Measurements from ENCODE around the gene DOCK2.

Gene DOCK2

GRCh38 chr5:169970911-169971765, 334.1 kb downstream of the DOCK2 start:
- DNase-seq (no peak), ATAC-seq (ENCODE audit: insufficient read depth, low read depth) (no peak)
- Histone ChIP-seq H3K9me3 (ENCODE audit: insufficient read depth, low read length, severe bottlenecking) (no peaks in the 10 kb centered on the region), H3K4me2 (ENCODE audit: insufficient read depth, low read length) (no peak overlapping the region), H3K4me1 (ENCODE audit: insufficient read depth, low read length) (no peaks in the 10 kb centered on the region), H3K9ac (ENCODE audit: low read depth, low read length) (no peak overlapping the region), H3K79me2 (ENCODE audit: insufficient read depth, low read length) (no peaks in the 10 kb centered on the region), H4K20me1 (ENCODE audit: insufficient read depth, low read length) (no peaks in the 10 kb centered on the region), H2AFZ (ENCODE audit: low read depth, low read length) (no peak overlapping the region), H3K36me3 (ENCODE audit: insufficient read depth, low read length) (peaks cover 9% of the 10 kb centered on the region; the same call in 1 of the 2 replicates), H3K4me3 (ENCODE audit: low read depth in 1 of 2, low read length in 2 of 2) (no peak overlapping the region), H3K27me3 (ENCODE audit: insufficient read depth, low read length, poor library complexity) (no peaks in the 10 kb centered on the region), H3K27ac (ENCODE audit: low read length) (no peak overlapping the region)
- TF ChIP-seq, protein P1, sequence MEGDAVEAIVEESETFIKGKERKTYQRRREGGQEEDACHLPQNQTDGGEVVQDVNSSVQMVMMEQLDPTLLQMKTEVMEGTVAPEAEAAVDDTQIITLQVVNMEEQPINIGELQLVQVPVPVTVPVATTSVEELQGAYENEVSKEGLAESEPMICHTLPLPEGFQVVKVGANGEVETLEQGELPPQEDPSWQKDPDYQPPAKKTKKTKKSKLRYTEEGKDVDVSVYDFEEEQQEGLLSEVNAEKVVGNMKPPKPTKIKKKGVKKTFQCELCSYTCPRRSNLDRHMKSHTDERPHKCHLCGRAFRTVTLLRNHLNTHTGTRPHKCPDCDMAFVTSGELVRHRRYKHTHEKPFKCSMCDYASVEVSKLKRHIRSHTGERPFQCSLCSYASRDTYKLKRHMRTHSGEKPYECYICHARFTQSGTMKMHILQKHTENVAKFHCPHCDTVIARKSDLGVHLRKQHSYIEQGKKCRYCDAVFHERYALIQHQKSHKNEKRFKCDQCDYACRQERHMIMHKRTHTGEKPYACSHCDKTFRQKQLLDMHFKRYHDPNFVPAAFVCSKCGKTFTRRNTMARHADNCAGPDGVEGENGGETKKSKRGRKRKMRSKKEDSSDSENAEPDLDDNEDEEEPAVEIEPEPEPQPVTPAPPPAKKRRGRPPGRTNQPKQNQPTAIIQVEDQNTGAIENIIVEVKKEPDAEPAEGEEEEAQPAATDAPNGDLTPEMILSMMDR (IDR thresholded peaks at IDR 0.05; ENCODE audit: borderline replicate concordance, extremely low read depth, low read length, poor library complexity, severe bottlenecking) = no peak
- TF ChIP-seq EZH2 (IDR thresholded peaks at IDR 0.05; ENCODE audit: borderline replicate concordance, low read depth, low read length, severe bottlenecking) = no peak

DNA sequence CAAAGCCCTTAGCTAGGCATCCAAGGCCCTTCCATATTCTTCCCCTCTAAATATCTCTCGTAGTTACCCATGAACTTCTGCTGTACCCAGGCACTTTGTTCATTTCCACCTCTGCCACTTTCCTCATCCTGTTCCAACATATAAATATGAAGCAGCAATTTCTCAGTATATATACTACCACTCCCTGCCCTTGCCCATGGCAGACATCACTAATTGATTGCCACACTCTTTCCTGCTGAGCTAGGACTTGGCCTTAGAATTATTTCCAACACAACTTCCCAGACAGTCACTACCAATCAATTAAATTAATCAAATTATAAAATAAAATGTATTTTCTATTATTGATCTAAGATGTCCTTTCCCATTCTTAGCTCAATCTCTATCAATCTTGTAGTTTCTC, 334.7 kb downstream of the DOCK2 start:
- DNase-seq (no peak), ATAC-seq (ENCODE audit: insufficient read depth, low read depth) (no peak)
- Histone ChIP-seq H3K4me3 (ENCODE audit: low read depth in 1 of 2, low read length in 2 of 2) (no peak overlapping the region), H3K27ac (ENCODE audit: low read length) (no peak overlapping the region), H3K4me1 (ENCODE audit: insufficient read depth, low read length) (no peaks in the 10 kb centered on the region), H3K79me2 (ENCODE audit: insufficient read depth, low read length) (no peaks in the 10 kb centered on the region), H3K9me3 (ENCODE audit: insufficient read depth, low read length, severe bottlenecking) (no peaks in the 10 kb centered on the region), H2AFZ (ENCODE audit: low read depth, low read length) (no peak overlapping the region), H4K20me1 (ENCODE audit: insufficient read depth, low read length) (no peaks in the 10 kb centered on the region), H3K4me2 (ENCODE audit: insufficient read depth, low read length) (no peak overlapping the region), H3K9ac (ENCODE audit: low read depth, low read length) (no peak overlapping the region), H3K36me3 (ENCODE audit: insufficient read depth, low read length) (peaks cover 6% of the 10 kb centered on the region; the same call in 1 of the 2 replicates), H3K27me3 (ENCODE audit: insufficient read depth, low read length, poor library complexity) (no peaks in the 10 kb centered on the region)
- TF ChIP-seq, protein P1 (IDR thresholded peaks at IDR 0.05; ENCODE audit: borderline replicate concordance, extremely low read depth, low read length, poor library complexity, severe bottlenecking) = no peak
- TF ChIP-seq EZH2 (IDR thresholded peaks at IDR 0.05; ENCODE audit: borderline replicate concordance, low read depth, low read length, severe bottlenecking) = no peak

DNA sequence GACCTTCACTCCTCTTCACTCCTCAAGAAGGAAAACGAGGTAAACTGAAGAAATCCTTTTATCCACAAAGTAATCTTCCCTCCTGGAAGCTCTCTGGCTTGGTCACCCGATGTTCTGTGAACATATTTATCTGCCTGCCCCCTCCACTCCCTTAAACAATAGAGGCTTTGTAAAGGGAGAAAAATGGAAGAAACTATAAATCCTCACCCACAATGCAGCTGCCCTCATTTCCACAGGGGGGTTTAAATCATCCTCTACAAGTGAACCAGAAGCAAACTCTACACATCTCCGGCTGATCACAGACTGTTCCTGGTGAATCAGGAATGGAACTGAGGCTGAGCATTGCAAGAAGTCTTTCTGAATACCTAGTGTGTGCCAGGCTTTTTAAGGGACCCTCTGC, 336.0 kb downstream of the DOCK2 start:
- Histone ChIP-seq H3K4me1 (ENCODE audit: insufficient read depth, low read length) (no peaks in the 10 kb centered on the region), H4K20me1 (ENCODE audit: insufficient read depth, low read length) (no peaks in the 10 kb centered on the region), H3K79me2 (ENCODE audit: insufficient read depth, low read length) (no peaks in the 10 kb centered on the region), H2AFZ (ENCODE audit: low read depth, low read length) (no peak overlapping the region), H3K27me3 (ENCODE audit: insufficient read depth, low read length, poor library complexity) (no peaks in the 10 kb centered on the region), H3K36me3 (ENCODE audit: insufficient read depth, low read length) (peaks cover 6% of the 10 kb centered on the region; the same call in 1 of the 2 replicates), H3K9ac (ENCODE audit: low read depth, low read length) (no peak overlapping the region), H3K4me2 (ENCODE audit: insufficient read depth, low read length) (no peak overlapping the region), H3K9me3 (ENCODE audit: insufficient read depth, low read length, severe bottlenecking) (no peaks in the 10 kb centered on the region), H3K27ac (ENCODE audit: low read length) (no peak overlapping the region), H3K4me3 (ENCODE audit: low read depth in 1 of 2, low read length in 2 of 2) (no peak overlapping the region)
- no peak for ATAC-seq (ENCODE audit: insufficient read depth, low read depth)
- TF ChIP-seq EZH2 (IDR thresholded peaks at IDR 0.05; ENCODE audit: borderline replicate concordance, low read depth, low read length, severe bottlenecking) = no peak
- DNase-seq = no peak

DNA sequence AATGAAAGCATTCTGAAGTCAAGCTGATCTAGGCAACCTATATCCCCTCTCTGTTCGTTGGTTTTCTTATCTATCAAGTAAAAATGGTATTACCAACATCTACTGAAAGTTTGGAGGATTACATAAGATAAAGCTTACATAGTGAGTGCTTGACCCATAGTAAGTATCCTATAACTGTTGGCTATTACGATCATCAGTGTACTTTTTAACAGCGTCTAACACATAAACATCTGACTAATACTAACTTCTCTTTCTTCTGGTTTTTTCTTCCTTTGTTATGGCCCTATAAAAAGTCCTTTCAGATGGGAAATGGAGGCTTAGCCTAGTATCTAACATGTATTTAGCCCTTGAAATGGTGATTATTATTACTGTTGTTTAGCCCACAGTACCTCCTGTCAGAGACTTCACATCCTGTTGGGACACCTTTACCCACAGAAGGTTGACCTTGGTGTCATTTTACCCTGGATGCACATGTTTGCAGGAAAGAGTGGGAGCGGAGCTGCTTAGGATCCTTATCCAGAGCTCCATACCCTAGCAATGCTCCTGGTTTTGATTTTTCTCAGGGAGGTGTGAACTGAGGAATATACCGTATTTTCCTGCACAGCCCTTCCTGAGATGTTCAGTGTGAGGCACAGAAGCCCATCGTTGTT, 337.2 kb downstream of the DOCK2 start:
- Histone ChIP-seq H3K27ac (ENCODE audit: low read length) (no peak overlapping the region), H3K27me3 (ENCODE audit: insufficient read depth, low read length, poor library complexity) (no peaks in the 10 kb centered on the region), H3K4me1 (ENCODE audit: insufficient read depth, low read length) (no peaks in the 10 kb centered on the region), H2AFZ (ENCODE audit: low read depth, low read length) (no peak overlapping the region), H3K36me3 (ENCODE audit: insufficient read depth, low read length) (peaks cover 6% of the 10 kb centered on the region; the same call in 1 of the 2 replicates), H3K9ac (ENCODE audit: low read depth, low read length) (no peak overlapping the region), H3K79me2 (ENCODE audit: insufficient read depth, low read length) (no peaks in the 10 kb centered on the region), H3K4me2 (ENCODE audit: insufficient read depth, low read length) (no peak overlapping the region), H4K20me1 (ENCODE audit: insufficient read depth, low read length) (no peaks in the 10 kb centered on the region), H3K9me3 (ENCODE audit: insufficient read depth, low read length, severe bottlenecking) (no peaks in the 10 kb centered on the region), H3K4me3 (ENCODE audit: low read depth in 1 of 2, low read length in 2 of 2) (no peak overlapping the region)
- TF ChIP-seq EZH2 (IDR thresholded peaks at IDR 0.05; ENCODE audit: borderline replicate concordance, low read depth, low read length, severe bottlenecking) = no peak
- TF ChIP-seq, protein P1 (IDR thresholded peaks at IDR 0.05; ENCODE audit: borderline replicate concordance, extremely low read depth, low read length, poor library complexity, severe bottlenecking) = no peak
- no peak for DNase-seq
- no peak for ATAC-seq (ENCODE audit: insufficient read depth, low read depth)
